Liver (tissue), 9 donors: ENCODE data around the gene RBM34. TPM values are rescaled to one million over a fixed set of nuclear protein-coding genes. Genes with fewer than 3 reads are reported as not detected.

Experiments used
- DNase-seq: peaks from one replicate; pipeline ENCODE4 v3.0.0-alpha.2; 2017; ENCODE audit warnings: low spot score
- H3K27ac ChIP-seq, 2 donors: one replicate each; pipeline ENCODE4 v1.7.0; 2013; ENCODE audit warnings: inconsistent platforms in 2 of 2, low read length in 2 of 2, control low read depth in 1 of 2, low read depth in 1 of 2, mild to moderate bottlenecking in 1 of 2
- H3K27me3 ChIP-seq, 4 donors: one replicate each; pipeline versions ENCODE4 v1.6.1 to v1.7.0; 2013; ENCODE audit warnings: low read length in 3 of 4, inconsistent platforms in 1 of 4, mild to moderate bottlenecking in 1 of 4, moderate library complexity in 1 of 4; ENCODE audit not compliant: control insufficient read depth in 4 of 4, insufficient read depth in 4 of 4
- H3K36me3 ChIP-seq, 4 donors: one replicate each; pipeline versions ENCODE4 v1.6.1 to v1.7.0; 2013; ENCODE audit warnings: low read length in 3 of 4, mild to moderate bottlenecking in 3 of 4, low read depth in 1 of 4, moderate library complexity in 1 of 4; ENCODE audit not compliant: control insufficient read depth in 4 of 4, insufficient read depth in 3 of 4
- H3K4me1 ChIP-seq, 4 donors: one replicate each; pipeline versions ENCODE4 v1.6.1 to v1.7.0; 2013; ENCODE audit warnings: low read length in 3 of 4, mild to moderate bottlenecking in 3 of 4, moderate library complexity in 1 of 4; ENCODE audit not compliant: control insufficient read depth in 4 of 4, insufficient read depth in 4 of 4
- H3K4me3 ChIP-seq, 3 donors: one replicate each; pipeline versions ENCODE4 v1.6.1 to v1.7.0; 2013; ENCODE audit warnings: low read length in 3 of 3, control low read depth in 1 of 3, low read depth in 1 of 3, mild to moderate bottlenecking in 1 of 3
- H3K9ac ChIP-seq, 2 donors: one replicate each; pipeline ENCODE4 v1.7.0; 2013; ENCODE audit warnings: low read length in 2 of 2, mild to moderate bottlenecking in 2 of 2, moderate library complexity in 2 of 2, control low read depth in 1 of 2, low read depth in 1 of 2
- H3K9me3 ChIP-seq, 4 donors: one replicate each; pipeline versions ENCODE4 v1.6.1 to v1.7.0; 2013; ENCODE audit warnings: low read length in 3 of 4; ENCODE audit not compliant: control insufficient read depth in 4 of 4
- CTCF ChIP-seq: fragments of 150-350 bp; IDR thresholded peaks from 2 replicates; pipeline ENCODE4 v1.5.1; 2017; ENCODE audit warnings: improper control_type of control experiment, low read depth, low read length; ENCODE audit not compliant: missing input control
- EGR1 ChIP-seq, 2 donors: IDR thresholded peaks; 2 replicates each; pipeline ENCODE4 v1.6.1; 2016 to 2018; ENCODE audit warnings: antibody characterized with exemption in 2 of 2, low read depth in 2 of 2
- FOXA1 ChIP-seq: IDR thresholded peaks from 2 replicates; pipeline ENCODE4 v1.6.1; 2016; ENCODE audit warnings: antibody characterized with exemption
- FOXA2 ChIP-seq: IDR thresholded peaks from 2 replicates; pipeline ENCODE4 v1.6.1; 2016; ENCODE audit warnings: antibody characterized with exemption
- GABPA ChIP-seq, 2 donors: IDR thresholded peaks in 1 of 2; conservative IDR thresholded peaks in 1 of 2; 2 replicates each; pipeline ENCODE4 v1.6.1; 2016; ENCODE audit warnings: antibody characterized with exemption in 2 of 2, mild to moderate bottlenecking in 1 of 2, moderate library complexity in 1 of 2
- HNF4A ChIP-seq, 2 donors: conservative IDR thresholded peaks; 2 replicates each; pipeline ENCODE4 v1.6.1; 2016; ENCODE audit warnings: antibody characterized with exemption in 2 of 2, mild to moderate bottlenecking in 2 of 2
- HNF4G ChIP-seq: IDR thresholded peaks from 2 replicates; pipeline ENCODE4 v1.6.1; 2016; ENCODE audit warnings: antibody characterized with exemption
- JUND ChIP-seq, 2 donors: IDR thresholded peaks; 2 replicates each; pipeline ENCODE4 v1.6.1; 2016; ENCODE audit warnings: antibody characterized with exemption in 2 of 2
- NR2F2 ChIP-seq: IDR thresholded peaks from 2 replicates; pipeline ENCODE4 v1.6.1; 2016; ENCODE audit warnings: antibody characterized with exemption
- RAD21 ChIP-seq, 2 donors: IDR thresholded peaks; 2 replicates each; pipeline ENCODE4 v1.6.1; 2016; ENCODE audit warnings: antibody characterized with exemption in 2 of 2, mild to moderate bottlenecking in 2 of 2
- REST ChIP-seq: IDR thresholded peaks from 2 replicates; pipeline ENCODE4 v1.6.1; 2016; ENCODE audit warnings: antibody characterized with exemption, mild to moderate bottlenecking
- RXRA ChIP-seq, 2 donors: IDR thresholded peaks; 2 replicates each; pipeline ENCODE4 v1.6.1; 2017 to 2018; ENCODE audit warnings: antibody characterized with exemption in 2 of 2, mild to moderate bottlenecking in 1 of 2
- SP1 ChIP-seq: IDR thresholded peaks from 2 replicates; pipeline ENCODE4 v1.6.1; 2018; ENCODE audit warnings: antibody characterized with exemption, mild to moderate bottlenecking
- TAF1 ChIP-seq: conservative IDR thresholded peaks from 2 replicates; pipeline ENCODE4 v1.6.1; 2016; ENCODE audit warnings: antibody characterized with exemption, mild to moderate bottlenecking
- YY1 ChIP-seq: IDR thresholded peaks from 2 replicates; pipeline ENCODE4 v1.6.1; 2016; ENCODE audit warnings: antibody characterized with exemption, mild to moderate bottlenecking
- WGBS: extraction: QIAGEN DNeasy Blood & Tissue Kit; methylation state at CpG from one replicate; pipeline ENCODE4 v1.1.7; 2013; 5-methylcytosine and 5-hydroxymethylcytosine counted together
- polyA plus RNA-seq, 2 donors: library from polyadenylated mRNA; stranded (reverse) in 1 of 2; unstranded in 1 of 2; fragments of 200-250 nt in 1 of 2; fragments of >200 nt in 1 of 2; fragmentation: Nextera tagmentation in 1 of 2; extraction: Ambion mirVana in 1 of 2; gene quantifications; one replicate each; pipeline versions ENCODE4 v1.2.1 to v1.2.3, GENCODE V29; 2013 to 2015
- total RNA-seq, 2 donors: library from RNA; depleted of rRNA; stranded (reverse); fragments of >200 nt; gene quantifications; one replicate each; pipeline ENCODE4 v1.2.3, GENCODE V29; 2014
- TF ChIP-seq, protein P1 (sequence below): IDR thresholded peaks from 2 replicates; pipeline ENCODE4 v1.6.1; 2016; ENCODE audit warnings: antibody characterized with exemption
- TF ChIP-seq, protein P2 (sequence below): IDR thresholded peaks from 2 replicates; pipeline ENCODE4 v1.6.1; 2016; ENCODE audit warnings: antibody characterized with exemption
- TF ChIP-seq, protein P3 (sequence below): IDR thresholded peaks from 2 replicates; pipeline ENCODE4 v1.6.1; 2016; ENCODE audit warnings: antibody characterized with exemption
- donor health status: healthy.
- donor health status: healthy.
- donor health status: healthy.
- donor health status: healthy.
- donor health status: healthy.

The RBM34 gene
- total and polyA plus RNA-seq, 4 donors, result 15.6 to 30.2 (median 18.8) TPM

DNA sequence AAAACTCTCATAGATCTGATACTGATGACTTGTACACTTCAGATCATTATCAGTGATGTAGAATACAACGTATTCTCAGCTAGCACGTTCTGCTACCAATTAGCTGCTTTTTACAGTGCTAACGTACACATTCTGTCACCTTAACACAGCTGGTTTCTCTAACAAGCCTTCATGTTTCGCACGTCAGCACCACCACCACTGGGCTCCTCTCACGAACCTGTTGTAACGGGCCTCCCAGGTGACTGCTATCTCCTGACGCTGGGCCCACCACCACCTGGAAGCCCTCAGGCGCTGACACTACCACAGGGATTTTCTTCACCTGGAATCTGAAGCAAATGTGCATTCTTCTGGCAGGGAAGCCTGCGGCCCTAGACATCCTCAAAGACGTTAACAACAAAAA, 52.2 kb downstream of the RBM34 start:
- Histone ChIP-seq H3K4me1 (peaks cover 0 to 6% (median 2%) of the 10 kb centered on the region in 4 donors), H3K4me3 (no peak overlapping the region), H3K27ac (no peak overlapping the region), H3K27me3 (no peaks in the 10 kb centered on the region), H3K36me3 (peaks cover 9 to 51% (median 25%) of the 10 kb centered on the region in 4 donors), H3K9ac (no peak overlapping the region), H3K9me3 (peaks cover 0 to 3% (median 0%) of the 10 kb centered on the region in 4 donors)
- 96% methylated on average over 11 of the region's 11 CpGs for WGBS
- DNase-seq, result no peak
- TF ChIP-seq NR2F2 (no peak), GABPA (IDR thresholded peaks at IDR 0.05 in 1 of 2, conservative IDR thresholded peaks at IDR 0.05 in 1 of 2) (no peak), RAD21 (IDR thresholded peaks at IDR 0.05) (no peak), REST (no peak), FOXA2 (no peak), RXRA (IDR thresholded peaks at IDR 0.05) (no peak), JUND (IDR thresholded peaks at IDR 0.05) (no peak)
- TF ChIP-seq, protein P1, sequence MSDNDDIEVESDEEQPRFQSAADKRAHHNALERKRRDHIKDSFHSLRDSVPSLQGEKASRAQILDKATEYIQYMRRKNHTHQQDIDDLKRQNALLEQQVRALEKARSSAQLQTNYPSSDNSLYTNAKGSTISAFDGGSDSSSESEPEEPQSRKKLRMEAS, result no peak
- TF ChIP-seq, protein P2, sequence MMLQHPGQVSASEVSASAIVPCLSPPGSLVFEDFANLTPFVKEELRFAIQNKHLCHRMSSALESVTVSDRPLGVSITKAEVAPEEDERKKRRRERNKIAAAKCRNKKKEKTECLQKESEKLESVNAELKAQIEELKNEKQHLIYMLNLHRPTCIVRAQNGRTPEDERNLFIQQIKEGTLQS, result no peak

- WGBS, result 98% methylated on average over 1 of the region's 1 CpG
- Histone ChIP-seq H3K27ac (no peak overlapping the region), H3K4me1 (peaks cover 0 to 8% (median 2%) of the 10 kb centered on the region in 4 donors), H3K4me3 (no peak overlapping the region), H3K27me3 (no peaks in the 10 kb centered on the region), H3K9me3 (peaks cover 0 to under 1% (median 0%) of the 10 kb centered on the region in 4 donors), H3K9ac (no peak overlapping the region), H3K36me3 (peaks cover 7 to 45% (median 20%) of the 10 kb centered on the region in 4 donors)
- no peak for TF ChIP-seq SP1
- TF ChIP-seq, protein P3, sequence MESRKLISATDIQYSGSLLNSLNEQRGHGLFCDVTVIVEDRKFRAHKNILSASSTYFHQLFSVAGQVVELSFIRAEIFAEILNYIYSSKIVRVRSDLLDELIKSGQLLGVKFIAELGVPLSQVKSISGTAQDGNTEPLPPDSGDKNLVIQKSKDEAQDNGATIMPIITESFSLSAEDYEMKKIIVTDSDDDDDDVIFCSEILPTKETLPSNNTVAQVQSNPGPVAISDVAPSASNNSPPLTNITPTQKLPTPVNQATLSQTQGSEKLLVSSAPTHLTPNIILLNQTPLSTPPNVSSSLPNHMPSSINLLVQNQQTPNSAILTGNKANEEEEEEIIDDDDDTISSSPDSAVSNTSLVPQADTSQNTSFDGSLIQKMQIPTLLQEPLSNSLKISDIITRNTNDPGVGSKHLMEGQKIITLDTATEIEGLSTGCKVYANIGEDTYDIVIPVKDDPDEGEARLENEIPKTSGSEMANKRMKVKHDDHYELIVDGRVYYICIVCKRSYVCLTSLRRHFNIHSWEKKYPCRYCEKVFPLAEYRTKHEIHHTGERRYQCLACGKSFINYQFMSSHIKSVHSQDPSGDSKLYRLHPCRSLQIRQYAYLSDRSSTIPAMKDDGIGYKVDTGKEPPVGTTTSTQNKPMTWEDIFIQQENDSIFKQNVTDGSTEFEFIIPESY, result no peak
- TF ChIP-seq YY1, result no peak
- TF ChIP-seq FOXA1, result no peak
- TF ChIP-seq FOXA2, result no peak
- TF ChIP-seq RXRA (IDR thresholded peaks at IDR 0.05), result no peak
- TF ChIP-seq NR2F2, result no peak
- no peak for TF ChIP-seq RAD21 (IDR thresholded peaks at IDR 0.05)
- TF ChIP-seq, protein P1, result no peak
- no peak for TF ChIP-seq REST
- no peak for TF ChIP-seq HNF4G
- no peak for TF ChIP-seq JUND (IDR thresholded peaks at IDR 0.05)
- no peak for TF ChIP-seq TAF1
- no peak for TF ChIP-seq EGR1 (IDR thresholded peaks at IDR 0.05; ENCODE audit: low read depth in 2 of 2)
- TF ChIP-seq CTCF, result no peak
- no peak for TF ChIP-seq GABPA (IDR thresholded peaks at IDR 0.05 in 1 of 2, conservative IDR thresholded peaks at IDR 0.05 in 1 of 2)
- TF ChIP-seq HNF4A (conservative IDR thresholded peaks at IDR 0.05), result no peak
- TF ChIP-seq, protein P2, result no peak
- no peak for DNase-seq
Observed at GRCh38 chr1:235108185-235108593, 52.9 kb downstream of the RBM34 start.
